ENCODE measurements around the gene OASL.

- TF ChIP-seq, protein P1, sequence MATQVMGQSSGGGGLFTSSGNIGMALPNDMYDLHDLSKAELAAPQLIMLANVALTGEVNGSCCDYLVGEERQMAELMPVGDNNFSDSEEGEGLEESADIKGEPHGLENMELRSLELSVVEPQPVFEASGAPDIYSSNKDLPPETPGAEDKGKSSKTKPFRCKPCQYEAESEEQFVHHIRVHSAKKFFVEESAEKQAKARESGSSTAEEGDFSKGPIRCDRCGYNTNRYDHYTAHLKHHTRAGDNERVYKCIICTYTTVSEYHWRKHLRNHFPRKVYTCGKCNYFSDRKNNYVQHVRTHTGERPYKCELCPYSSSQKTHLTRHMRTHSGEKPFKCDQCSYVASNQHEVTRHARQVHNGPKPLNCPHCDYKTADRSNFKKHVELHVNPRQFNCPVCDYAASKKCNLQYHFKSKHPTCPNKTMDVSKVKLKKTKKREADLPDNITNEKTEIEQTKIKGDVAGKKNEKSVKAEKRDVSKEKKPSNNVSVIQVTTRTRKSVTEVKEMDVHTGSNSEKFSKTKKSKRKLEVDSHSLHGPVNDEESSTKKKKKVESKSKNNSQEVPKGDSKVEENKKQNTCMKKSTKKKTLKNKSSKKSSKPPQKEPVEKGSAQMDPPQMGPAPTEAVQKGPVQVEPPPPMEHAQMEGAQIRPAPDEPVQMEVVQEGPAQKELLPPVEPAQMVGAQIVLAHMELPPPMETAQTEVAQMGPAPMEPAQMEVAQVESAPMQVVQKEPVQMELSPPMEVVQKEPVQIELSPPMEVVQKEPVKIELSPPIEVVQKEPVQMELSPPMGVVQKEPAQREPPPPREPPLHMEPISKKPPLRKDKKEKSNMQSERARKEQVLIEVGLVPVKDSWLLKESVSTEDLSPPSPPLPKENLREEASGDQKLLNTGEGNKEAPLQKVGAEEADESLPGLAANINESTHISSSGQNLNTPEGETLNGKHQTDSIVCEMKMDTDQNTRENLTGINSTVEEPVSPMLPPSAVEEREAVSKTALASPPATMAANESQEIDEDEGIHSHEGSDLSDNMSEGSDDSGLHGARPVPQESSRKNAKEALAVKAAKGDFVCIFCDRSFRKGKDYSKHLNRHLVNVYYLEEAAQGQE (IDR thresholded peaks at IDR 0.05; ENCODE audit: insufficient read depth in 1 of 2, low read depth in 2 of 2, low read length in 2 of 2), result no peak
- TF ChIP-seq TAF1 (IDR thresholded peaks at IDR 0.05; ENCODE audit: borderline replicate concordance, insufficient read depth, low read length), result no peak
- TF ChIP-seq SIN3A (IDR thresholded peaks at IDR 0.05; ENCODE audit: borderline replicate concordance, insufficient read depth, low read length), result no peak
Observed at GRCh38 chr12:120982659-120983058, 56.4 kb downstream of the OASL start.

Data from PFSK-1 (cell line).